GM23338 (cell line): ENCODE results near the gene LPP.

Source experiments
- CREB1 ChIP-seq: fragments of 250-450 bp; sonication (Bioruptor Pico); IDR thresholded peaks from 2 replicates; pipeline ENCODE4 v1.5.0; 2020; ENCODE audit warnings: low read depth, mild to moderate bottlenecking, moderate library complexity
- CTCF ChIP-seq, 2 experiments: fragments of 200-600 bp in 1 of 2; sonication (generic) in 1 of 2; conservative IDR thresholded peaks; 2 replicates each; pipeline versions ENCODE4 v1.5.1 to v1.6.1; 2016 to 2017; ENCODE audit warnings: antibody characterized with exemption in 2 of 2, low read depth in 2 of 2, mild to moderate bottlenecking in 2 of 2, moderate library complexity in 1 of 2
- ETS1 ChIP-seq: IDR thresholded peaks from 2 replicates; pipeline ENCODE4 v1.6.1; 2016; ENCODE audit warnings: antibody characterized with exemption
- EZH2 ChIP-seq: fragments of 200-600 bp; sonication (generic); IDR thresholded peaks from one replicate; pipeline ENCODE4 v1.8.0; 2017; ENCODE audit warnings: antibody characterized with exemption, mild to moderate bottlenecking, low read depth; ENCODE audit not compliant: unreplicated experiment
- EZH2phosphoT487 ChIP-seq: fragments of 200-600 bp; sonication (generic); IDR thresholded peaks from one replicate; pipeline ENCODE4 v1.8.1; 2018; ENCODE audit warnings: antibody characterized with exemption; ENCODE audit not compliant: unreplicated experiment
- JUNB ChIP-seq: IDR thresholded peaks from one replicate; pipeline ENCODE4 v1.6.1; 2016; ENCODE audit warnings: antibody characterized with exemption; ENCODE audit not compliant: unreplicated experiment
- NANOG ChIP-seq: IDR thresholded peaks from 2 replicates; pipeline ENCODE4 v1.6.1; 2016; ENCODE audit warnings: antibody characterized with exemption, borderline replicate concordance
- POLR2AphosphoS5 ChIP-seq: IDR thresholded peaks from 2 replicates; pipeline ENCODE4 v1.6.1; 2016; ENCODE audit warnings: antibody characterized with exemption, low read depth
- REST ChIP-seq: IDR thresholded peaks from one replicate; pipeline ENCODE4 v1.6.1; 2018; ENCODE audit warnings: antibody characterized with exemption; ENCODE audit not compliant: unreplicated experiment
- STAT1 ChIP-seq: IDR thresholded peaks from one replicate; pipeline ENCODE4 v1.6.1; 2016; ENCODE audit warnings: antibody characterized with exemption; ENCODE audit not compliant: unreplicated experiment
- ZNF114 ChIP-seq: fragments of 250-450 bp; sonication (Bioruptor Pico); IDR thresholded peaks from 2 replicates; pipeline ENCODE4 v1.5.0; 2020; ENCODE audit warnings: mild to moderate bottlenecking, moderate library complexity
- ZNF331 ChIP-seq: fragments of 250-450 bp; sonication (Bioruptor Pico); IDR thresholded peaks from 2 replicates; pipeline ENCODE4 v1.5.0; 2020; ENCODE audit warnings: low read depth, mild to moderate bottlenecking, moderate library complexity
- ZNF462 ChIP-seq: fragments of 250-450 bp; sonication (Bioruptor Pico); IDR thresholded peaks from 2 replicates; pipeline ENCODE4 v1.5.0; 2020; ENCODE audit warnings: mild to moderate bottlenecking, moderate library complexity

GRCh38 chr3:188938999-188939398, 785.0 kb downstream of the LPP start:
- TF ChIP-seq CTCF (conservative IDR thresholded peaks at IDR 0.05; ENCODE audit: low read depth in 2 of 2) (no peak), CREB1 (CRISPR knock-in tag) (no peak), POLR2AphosphoS5 (no peak), EZH2 (no peak), STAT1 (no peak), JUNB (no peak), EZH2phosphoT487 (no peak), ZNF331 (CRISPR knock-in tag) (no peak), REST (no peak), ZNF114 (CRISPR knock-in tag) (no peak), ETS1 (no peak), NANOG (no peak), ZNF462 (CRISPR knock-in tag) (no peak)
